Measurements from ENCODE around the gene FOXG1. TPM values are rescaled to one million over a fixed set of nuclear protein-coding genes. Genes with fewer than 3 reads are reported as not detected.

FOXG1 gene
- polyA plus RNA-seq, 1 experiment: not detected

DNA sequence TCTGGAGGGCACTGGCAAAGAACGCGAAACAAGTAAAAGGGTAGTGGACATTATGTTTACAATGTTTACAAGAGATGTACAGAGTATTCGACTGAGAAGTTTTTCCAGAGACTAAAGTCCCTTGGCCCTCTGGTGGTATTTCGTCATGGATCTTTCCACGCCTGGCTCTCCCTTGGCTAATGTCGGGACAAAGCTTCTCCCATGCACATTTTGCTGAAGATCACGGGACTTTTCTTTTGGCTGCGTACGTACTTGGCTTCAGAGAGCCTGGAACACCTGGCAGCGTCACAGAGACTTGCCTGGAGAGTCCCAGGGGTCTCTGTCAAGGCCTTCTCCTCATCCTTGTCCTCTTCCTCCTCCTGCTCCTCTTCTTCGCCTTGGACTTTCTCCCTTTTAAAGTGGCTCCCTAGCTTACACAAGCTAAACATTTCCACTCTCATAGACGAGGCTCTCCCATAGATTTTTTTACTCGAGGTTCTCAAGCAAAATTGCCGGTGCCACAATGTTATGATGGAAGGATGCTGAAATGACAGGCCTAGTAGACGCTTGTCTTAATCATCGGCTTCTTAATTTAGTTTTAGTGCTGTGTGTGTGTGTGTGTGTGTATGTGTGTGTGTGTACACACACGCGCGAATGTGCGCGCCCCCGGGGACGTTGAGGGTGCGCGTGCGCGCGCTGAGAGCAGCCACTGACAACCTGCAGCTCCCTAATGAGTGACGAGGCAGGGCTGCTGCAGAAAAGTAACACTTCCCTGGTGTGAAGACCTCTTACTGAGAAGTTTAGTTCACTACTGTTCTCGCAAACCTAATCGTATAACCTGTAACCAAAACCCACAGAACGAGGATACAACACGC lies 4.9 kb upstream of the FOXG1 start:
- ChIA-PET POLR2A (no interaction called here), CTCF (interaction anchor here (1.4 to 12.0 kb wide), 2 partner anchors 9 to 774 kb away, joined by 5 to 122 read pairs; no protein-coding TSS in a partner anchor)
- TF ChIP-seq, protein P1, sequence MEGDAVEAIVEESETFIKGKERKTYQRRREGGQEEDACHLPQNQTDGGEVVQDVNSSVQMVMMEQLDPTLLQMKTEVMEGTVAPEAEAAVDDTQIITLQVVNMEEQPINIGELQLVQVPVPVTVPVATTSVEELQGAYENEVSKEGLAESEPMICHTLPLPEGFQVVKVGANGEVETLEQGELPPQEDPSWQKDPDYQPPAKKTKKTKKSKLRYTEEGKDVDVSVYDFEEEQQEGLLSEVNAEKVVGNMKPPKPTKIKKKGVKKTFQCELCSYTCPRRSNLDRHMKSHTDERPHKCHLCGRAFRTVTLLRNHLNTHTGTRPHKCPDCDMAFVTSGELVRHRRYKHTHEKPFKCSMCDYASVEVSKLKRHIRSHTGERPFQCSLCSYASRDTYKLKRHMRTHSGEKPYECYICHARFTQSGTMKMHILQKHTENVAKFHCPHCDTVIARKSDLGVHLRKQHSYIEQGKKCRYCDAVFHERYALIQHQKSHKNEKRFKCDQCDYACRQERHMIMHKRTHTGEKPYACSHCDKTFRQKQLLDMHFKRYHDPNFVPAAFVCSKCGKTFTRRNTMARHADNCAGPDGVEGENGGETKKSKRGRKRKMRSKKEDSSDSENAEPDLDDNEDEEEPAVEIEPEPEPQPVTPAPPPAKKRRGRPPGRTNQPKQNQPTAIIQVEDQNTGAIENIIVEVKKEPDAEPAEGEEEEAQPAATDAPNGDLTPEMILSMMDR (IDR thresholded peaks at IDR 0.05; ENCODE audit: insufficient read depth, low read depth, low read length): no peak
- H3K27me3 ChIP-seq (ENCODE audit: control insufficient read depth, insufficient read depth, low read length): peaks cover 59% of the 10 kb centered on the region
- no peaks in the 10 kb centered on the region for H3K36me3 ChIP-seq (ENCODE audit: control insufficient read depth, insufficient read depth, low read length)
- no peak overlapping the region for H3K4me3 ChIP-seq (ENCODE audit: low read depth, low read length)
- no peak for DNase-seq (ENCODE audit: low read depth)

DNA sequence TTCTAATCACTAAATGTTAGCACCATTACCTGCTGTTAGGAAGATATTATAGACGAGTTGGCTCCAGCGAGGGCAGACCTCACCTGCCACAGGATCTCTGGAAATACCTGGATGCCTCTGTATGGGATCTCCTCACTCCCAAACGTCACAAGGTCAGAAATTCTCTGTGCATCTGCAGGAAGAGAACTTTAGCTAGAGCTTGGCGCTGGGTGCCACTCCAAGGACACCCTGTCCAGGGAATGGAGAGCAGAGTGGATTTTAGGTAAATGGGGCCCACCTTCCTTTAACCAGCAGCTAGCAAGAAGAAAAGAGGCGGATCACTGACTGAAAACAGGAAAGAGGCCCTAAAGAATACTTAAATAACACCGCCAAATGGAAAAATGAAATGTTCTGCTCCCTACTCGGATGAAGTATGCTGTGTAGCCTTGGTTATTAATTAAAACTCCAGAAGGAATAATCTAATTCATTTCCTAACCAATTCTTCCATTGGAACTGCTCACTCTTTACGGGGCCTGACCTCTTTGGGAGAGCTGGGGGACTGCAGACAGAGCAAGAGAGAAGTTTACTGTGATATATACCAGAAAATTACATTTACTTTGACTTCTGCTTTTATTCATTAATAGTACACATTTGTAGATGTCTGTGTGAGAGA lies 4.2 kb upstream of the FOXG1 start:
- ChIA-PET POLR2A (no interaction called here), CTCF (interaction anchor here (1.8 kb wide), 1 partner anchor 7 kb away, joined by 8 read pairs; no protein-coding TSS in a partner anchor)
- no peaks in the 10 kb centered on the region for H3K36me3 ChIP-seq (ENCODE audit: control insufficient read depth, insufficient read depth, low read length)
- H3K27me3 ChIP-seq (ENCODE audit: control insufficient read depth, insufficient read depth, low read length): peaks cover 55% of the 10 kb centered on the region
- no peak overlapping the region for H3K4me3 ChIP-seq (ENCODE audit: low read depth, low read length)
- TF ChIP-seq, protein P1 (IDR thresholded peaks at IDR 0.05; ENCODE audit: insufficient read depth, low read depth, low read length): no peak
- no peak for DNase-seq (ENCODE audit: low read depth)

DNA sequence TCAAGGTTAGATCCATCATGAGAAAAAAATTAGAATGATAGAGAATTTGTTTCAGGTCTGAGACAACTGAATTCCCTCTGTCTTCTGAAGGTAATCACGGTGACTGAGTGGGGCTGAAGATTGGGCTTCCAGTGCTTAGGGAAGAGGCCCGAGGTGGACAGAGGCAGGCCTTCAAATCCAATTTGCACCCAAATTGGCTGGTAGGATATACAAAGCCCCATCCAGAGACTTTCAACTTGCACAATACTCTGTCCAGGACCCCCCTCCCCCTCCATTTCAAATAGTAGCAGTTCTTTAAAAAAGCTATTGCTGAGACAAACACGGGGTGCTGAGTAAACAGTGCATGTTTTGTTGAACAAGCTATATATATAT lies 3.6 kb upstream of the FOXG1 start:
- ChIA-PET CTCF (interaction anchor here (1.8 kb wide), 1 partner anchor 8 kb away, joined by 8 read pairs; no protein-coding TSS in a partner anchor), POLR2A (no interaction called here)
- Histone ChIP-seq H3K36me3 (ENCODE audit: control insufficient read depth, insufficient read depth, low read length) (no peaks in the 10 kb centered on the region), H3K27me3 (ENCODE audit: control insufficient read depth, insufficient read depth, low read length) (peaks cover 56% of the 10 kb centered on the region), H3K4me3 (ENCODE audit: low read depth, low read length) (no peak overlapping the region)
- DNase-seq (ENCODE audit: low read depth): no peak
- TF ChIP-seq, protein P1 (IDR thresholded peaks at IDR 0.05; ENCODE audit: insufficient read depth, low read depth, low read length): no peak

DNA sequence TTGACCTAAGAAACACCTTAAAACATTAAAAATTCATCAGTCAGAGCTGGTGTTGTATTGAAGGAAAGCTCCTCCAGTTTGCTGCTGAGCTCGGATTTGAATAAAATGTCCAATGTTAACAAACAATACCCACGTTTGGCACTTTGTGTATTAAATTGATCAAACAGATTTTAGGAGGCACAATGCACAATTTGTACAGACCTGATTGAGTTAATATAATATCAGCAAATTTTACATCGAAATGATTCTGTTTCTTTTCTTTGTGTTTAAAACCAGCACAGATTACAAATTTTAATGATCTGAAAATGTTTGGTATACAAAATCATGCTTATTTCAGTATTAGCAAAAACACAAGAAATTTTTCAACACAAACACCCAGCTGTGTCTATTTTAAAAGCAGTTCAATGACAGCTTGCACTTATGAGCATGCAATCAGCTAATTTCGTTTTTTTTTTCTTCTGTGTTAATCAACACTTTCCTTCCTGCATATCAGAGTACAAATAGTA lies 2.8 kb upstream of the FOXG1 start:
- H3K36me3 ChIP-seq (ENCODE audit: control insufficient read depth, insufficient read depth, low read length): no peaks in the 10 kb centered on the region
- TF ChIP-seq, protein P1 (IDR thresholded peaks at IDR 0.05; ENCODE audit: insufficient read depth, low read depth, low read length): no peak
- DNase-seq (ENCODE audit: low read depth): no peak
- ChIA-PET CTCF (interaction anchor here (0.6 to 3.0 kb wide), 5 partner anchors 9 to 786 kb away, joined by 3 to 9 read pairs (median 4); no protein-coding TSS in a partner anchor), POLR2A (no interaction called here)
- H3K27me3 ChIP-seq (ENCODE audit: control insufficient read depth, insufficient read depth, low read length): peaks cover 60% of the 10 kb centered on the region
- no peak overlapping the region for H3K4me3 ChIP-seq (ENCODE audit: low read depth, low read length)
